HCEC 1CT (cell line): ENCODE data around the gene GREM2.

Experiments
- DNase-seq: peaks from one replicate; pipeline ENCODE4 v3.0.0-alpha.2; 2017

The GREM2 gene

GRCh38 chr1:240609527-240610060 is 2.4 kb downstream of the GREM2 start:
- DNase-seq = no peak

- no peak for DNase-seq
Measured at GRCh38 chr1:240608707-240609106, 3.2 kb downstream of the GREM2 start.

- DNase-seq = no peak
Measured at GRCh38 chr1:240607006-240607405, 4.9 kb downstream of the GREM2 start.

- DNase-seq = peak; percentile 38
Measured at GRCh38 chr1:240602189-240602588, 9.8 kb downstream of the GREM2 start.

- no peak for DNase-seq
Measured at GRCh38 chr1:240599830-240600229, 12.1 kb downstream of the GREM2 start.

GRCh38 chr1:240599299-240599698 is 12.7 kb downstream of the GREM2 start:
- DNase-seq = no peak

- no peak for DNase-seq
Measured at GRCh38 chr1:240598216-240599001, 13.5 kb downstream of the GREM2 start.

GRCh38 chr1:240597153-240597745 is 14.7 kb downstream of the GREM2 start:
- peak; percentile 11 for DNase-seq

GRCh38 chr1:240595476-240595875 is 16.5 kb downstream of the GREM2 start:
- DNase-seq = no peak

- no peak for DNase-seq
Measured at GRCh38 chr1:240591564-240591963, 20.4 kb downstream of the GREM2 start.

- DNase-seq = no peak
Measured at GRCh38 chr1:240591078-240591477, 20.9 kb downstream of the GREM2 start.

- DNase-seq = no peak
Measured at GRCh38 chr1:240589585-240590110, 22.3 kb downstream of the GREM2 start.

- DNase-seq = no peak
Measured at GRCh38 chr1:240586006-240586405, 25.9 kb downstream of the GREM2 start.

GRCh38 chr1:240582953-240583352 is 29.0 kb downstream of the GREM2 start:
- no peak for DNase-seq

- no peak for DNase-seq
Measured at GRCh38 chr1:240579511-240579910, 32.4 kb downstream of the GREM2 start.

GRCh38 chr1:240577095-240577494 is 34.9 kb downstream of the GREM2 start:
- DNase-seq = no peak

- peak; percentile 78 for DNase-seq
Measured at GRCh38 chr1:240575981-240576662, 35.8 kb downstream of the GREM2 start.

GRCh38 chr1:240572328-240572727 is 39.6 kb downstream of the GREM2 start:
- DNase-seq = no peak

GRCh38 chr1:240571782-240572181 is 40.2 kb downstream of the GREM2 start:
- DNase-seq = no peak

- DNase-seq = no peak
Measured at GRCh38 chr1:240567066-240567465, 44.9 kb downstream of the GREM2 start.

GRCh38 chr1:240562779-240563178 is 49.2 kb downstream of the GREM2 start:
- no peak for DNase-seq

GRCh38 chr1:240562111-240562590 is 49.8 kb downstream of the GREM2 start:
- DNase-seq = peak; percentile 80

GRCh38 chr1:240559781-240560180 is 52.2 kb downstream of the GREM2 start:
- no peak for DNase-seq
